Coronary artery (tissue), 2 donors: Measurements from ENCODE around the gene EDARADD.

Experiments
- DNase-seq: peaks from one replicate; pipeline ENCODE4 v3.0.0-alpha.2; 2017; ENCODE audit warnings: low spot score
- H3K27ac ChIP-seq, 2 donors: fragments of 200-600 bp; sonication (generic); one replicate each; pipeline ENCODE4 v1.5.1; 2016 to 2019
- H3K4me3 ChIP-seq: fragments of 200-600 bp; sonication (generic); 2 replicates; pipeline ENCODE4 v1.5.1; 2016; ENCODE audit warnings: mild to moderate bottlenecking, moderate library complexity
- TF ChIP-seq, protein P1 (sequence below): fragments of 200-600 bp; sonication (generic); IDR thresholded peaks from one replicate; pipeline ENCODE4 v1.5.1; 2019; ENCODE audit warnings: antibody characterized with exemption

Gene EDARADD

DNA sequence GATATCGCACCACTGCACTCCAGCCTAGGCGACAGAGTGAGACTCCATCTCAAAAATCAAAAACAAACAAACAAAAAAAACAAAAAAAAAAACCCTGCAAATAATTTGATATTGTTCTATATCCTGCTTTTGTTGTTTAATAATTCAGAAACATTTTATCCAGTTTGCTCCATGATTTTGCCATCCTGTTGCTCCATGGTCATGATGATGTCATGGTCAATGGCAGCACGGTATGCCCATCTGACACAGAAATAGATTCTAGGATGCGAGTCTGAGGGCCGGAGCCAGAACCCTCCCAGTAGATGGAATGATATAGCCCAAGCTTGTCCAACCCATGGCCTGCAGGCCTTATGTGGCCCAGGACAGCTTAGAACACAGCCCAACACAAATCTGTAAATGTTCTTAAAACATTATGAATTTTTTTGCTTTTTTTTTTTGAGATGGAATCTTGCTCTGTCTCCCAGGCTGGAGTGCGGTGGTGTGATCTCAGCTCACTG lies 39.8 kb downstream of the EDARADD start:
- no peak for DNase-seq
- TF ChIP-seq, protein P1, sequence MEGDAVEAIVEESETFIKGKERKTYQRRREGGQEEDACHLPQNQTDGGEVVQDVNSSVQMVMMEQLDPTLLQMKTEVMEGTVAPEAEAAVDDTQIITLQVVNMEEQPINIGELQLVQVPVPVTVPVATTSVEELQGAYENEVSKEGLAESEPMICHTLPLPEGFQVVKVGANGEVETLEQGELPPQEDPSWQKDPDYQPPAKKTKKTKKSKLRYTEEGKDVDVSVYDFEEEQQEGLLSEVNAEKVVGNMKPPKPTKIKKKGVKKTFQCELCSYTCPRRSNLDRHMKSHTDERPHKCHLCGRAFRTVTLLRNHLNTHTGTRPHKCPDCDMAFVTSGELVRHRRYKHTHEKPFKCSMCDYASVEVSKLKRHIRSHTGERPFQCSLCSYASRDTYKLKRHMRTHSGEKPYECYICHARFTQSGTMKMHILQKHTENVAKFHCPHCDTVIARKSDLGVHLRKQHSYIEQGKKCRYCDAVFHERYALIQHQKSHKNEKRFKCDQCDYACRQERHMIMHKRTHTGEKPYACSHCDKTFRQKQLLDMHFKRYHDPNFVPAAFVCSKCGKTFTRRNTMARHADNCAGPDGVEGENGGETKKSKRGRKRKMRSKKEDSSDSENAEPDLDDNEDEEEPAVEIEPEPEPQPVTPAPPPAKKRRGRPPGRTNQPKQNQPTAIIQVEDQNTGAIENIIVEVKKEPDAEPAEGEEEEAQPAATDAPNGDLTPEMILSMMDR: no peak
- no peak overlapping the region for H3K27ac ChIP-seq
- no peak overlapping the region for H3K4me3 ChIP-seq

DNA sequence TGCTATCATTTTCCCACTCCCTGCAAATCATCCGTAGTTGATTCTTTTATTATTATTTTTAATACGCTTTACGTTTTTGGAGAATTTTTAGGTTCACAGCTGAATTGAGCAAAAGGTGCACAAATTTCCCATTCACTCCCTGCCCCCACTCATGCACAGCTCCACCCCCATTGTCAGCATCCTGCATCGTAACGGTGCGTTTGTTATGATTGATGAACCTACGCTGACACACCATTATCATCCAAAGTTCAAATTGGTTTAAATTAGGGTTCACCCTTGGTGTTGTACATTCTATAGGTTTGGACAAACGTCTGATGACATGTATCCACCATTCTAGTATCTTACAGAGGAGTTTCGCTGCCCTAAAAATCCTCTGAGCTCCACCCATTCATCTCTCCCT lies 44.5 kb downstream of the EDARADD start:
- TF ChIP-seq, protein P1: no peak
- no peak overlapping the region for H3K4me3 ChIP-seq
- DNase-seq: no peak
- H3K27ac ChIP-seq: no peak overlapping the region

DNA sequence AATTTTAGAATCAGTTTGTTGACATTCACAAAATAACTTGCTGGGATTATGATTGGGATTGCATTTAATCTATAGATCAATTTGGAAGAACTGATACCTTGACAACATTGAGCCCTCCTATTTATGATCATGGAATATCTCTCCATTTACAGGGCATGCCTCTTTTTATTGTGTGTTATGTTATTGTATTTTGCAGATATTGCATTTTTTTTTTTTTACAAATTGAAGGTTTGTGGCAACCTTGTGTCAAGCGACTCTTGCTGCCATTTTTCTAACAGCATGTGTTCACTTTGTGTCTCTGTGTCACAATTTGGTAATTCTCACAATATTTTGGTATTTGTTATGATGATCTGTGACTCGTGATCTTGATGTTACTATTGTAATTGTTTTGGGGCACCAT lies 46.3 kb downstream of the EDARADD start:
- TF ChIP-seq, protein P1: no peak
- Histone ChIP-seq H3K27ac (no peak overlapping the region), H3K4me3 (no peak overlapping the region)
- no peak for DNase-seq

DNA sequence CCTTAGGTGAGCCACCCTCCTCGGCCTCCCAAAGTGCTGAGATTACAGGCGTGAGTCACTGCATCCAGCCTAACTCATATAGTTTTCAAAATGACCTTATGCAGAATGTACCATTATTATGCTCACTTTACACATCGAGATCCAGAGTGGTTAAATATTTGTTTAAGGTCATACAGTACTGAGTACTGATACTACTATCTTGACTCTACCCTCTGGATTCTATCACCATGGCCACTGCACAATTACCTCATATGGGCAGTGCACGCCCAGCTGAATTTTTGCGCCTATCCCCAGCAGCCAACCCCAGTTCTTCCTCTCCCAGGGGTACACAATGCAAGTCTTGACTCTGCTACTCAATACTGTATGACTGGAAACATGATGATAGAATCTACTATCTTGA lies 56.7 kb downstream of the EDARADD start:
- DNase-seq: no peak
- TF ChIP-seq, protein P1: no peak
- H3K4me3 ChIP-seq: no peak overlapping the region

DNA sequence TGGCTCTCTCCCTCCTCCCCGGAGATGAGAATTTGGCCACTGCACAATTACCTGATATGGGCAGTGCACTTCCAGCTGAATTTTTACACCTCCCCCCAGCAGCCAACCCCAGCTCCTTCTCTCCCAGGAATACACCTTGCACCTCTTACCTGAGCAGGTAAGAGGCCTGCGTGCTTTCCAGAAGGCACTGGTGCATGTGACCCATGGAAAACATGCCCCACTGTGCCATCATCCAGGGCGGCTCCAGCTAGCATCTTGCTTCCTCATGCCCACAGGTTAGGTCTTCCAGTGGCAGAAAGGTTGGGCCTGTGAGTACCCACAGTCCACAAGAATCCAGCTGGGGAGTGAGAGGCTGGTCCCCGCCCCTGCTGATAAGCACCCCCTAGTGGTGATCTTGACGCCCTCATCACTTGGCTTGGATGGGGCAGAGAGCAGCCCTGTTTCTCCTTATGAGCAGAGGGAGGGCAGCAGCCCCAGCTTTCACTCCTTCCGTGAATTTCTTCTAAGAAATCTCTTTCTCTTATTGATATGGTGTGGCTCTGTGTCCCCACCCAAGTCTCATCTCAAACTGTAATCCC lies 57.8 kb downstream of the EDARADD start:
- Histone ChIP-seq H3K27ac (no peak overlapping the region), H3K4me3 (no peak overlapping the region)
- no peak for DNase-seq
- TF ChIP-seq, protein P1: no peak

More for the DNA sequence above, 56.7 kb downstream of the EDARADD start:
- H3K27ac ChIP-seq: no peak overlapping the region

DNA sequence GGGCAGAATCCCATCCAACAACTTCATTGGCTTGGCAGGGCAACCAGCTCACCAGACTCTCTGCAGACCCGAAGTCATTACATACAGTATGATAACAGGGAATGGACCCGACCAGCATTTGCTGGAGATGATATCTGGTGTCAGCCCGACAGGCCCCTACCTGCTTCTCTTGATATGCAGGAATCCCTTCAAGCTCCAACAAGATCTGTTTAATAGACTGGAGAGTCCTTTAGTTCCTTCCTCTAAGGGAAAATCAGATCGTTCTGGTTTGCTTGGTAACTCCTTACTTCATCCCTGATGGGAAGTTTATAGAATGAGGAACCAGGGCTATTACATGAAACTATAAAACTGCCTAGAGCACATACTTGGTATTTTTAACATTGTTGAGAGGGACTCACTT lies 61.2 kb downstream of the EDARADD start:
- DNase-seq: no peak
- Histone ChIP-seq H3K4me3 (no peak overlapping the region), H3K27ac (no peak overlapping the region)
- TF ChIP-seq, protein P1: no peak

DNA sequence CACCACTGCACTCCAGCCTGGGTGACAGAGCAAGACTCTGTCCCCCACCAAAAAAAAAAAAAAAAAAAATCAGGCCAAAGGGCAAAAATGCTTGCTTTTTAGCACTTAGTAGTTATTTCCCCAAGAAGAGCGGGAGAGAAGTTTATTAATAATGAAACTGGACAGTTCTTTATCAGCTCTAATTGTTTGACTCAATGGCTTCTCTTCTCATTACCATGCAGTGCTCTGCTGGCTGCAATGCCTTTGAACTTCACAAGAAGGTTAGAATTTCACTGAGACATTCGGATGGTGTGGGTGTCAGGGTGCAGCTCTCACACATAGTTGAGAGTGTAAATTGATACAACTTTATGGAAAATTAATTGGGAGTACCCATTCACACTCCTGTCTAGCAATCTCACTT lies 63.7 kb downstream of the EDARADD start:
- TF ChIP-seq, protein P1: no peak
- H3K4me3 ChIP-seq: no peak overlapping the region
- no peak for DNase-seq
- H3K27ac ChIP-seq: no peak overlapping the region
